Small intestine (tissue), 7 donors: ENCODE data around the gene TRPV2. TPM values are rescaled to one million over a fixed set of nuclear protein-coding genes. Genes with fewer than 3 reads are reported as not detected.
A peak's percentile ranks its signal among the peaks of the same experiment; 100 is the strongest.

Experiments used
- DNase-seq, 2 donors: peaks; one replicate each; pipeline versions ENCODE4 v3.0.0 to v3.0.0-alpha.2; 2013
- FAIRE-seq: peaks from 2 replicates; lab custom pipeline; 2012; peaks lifted over from hg19 to GRCh38; lab: Jason Lieb, UNC
- H3K27ac ChIP-seq, 3 donors: one replicate each; pipeline ENCODE4 v1.5.1; 2013; ENCODE audit warnings: low read length in 2 of 3, mild to moderate bottlenecking in 2 of 3, control low read depth in 1 of 3, inconsistent platforms in 1 of 3, low read depth in 1 of 3, moderate library complexity in 1 of 3
- H3K27me3 ChIP-seq, 3 donors: one replicate each; pipeline ENCODE4 v1.6.1; 2013; ENCODE audit warnings: low read length in 3 of 3, inconsistent platforms in 1 of 3; ENCODE audit not compliant: control insufficient read depth in 3 of 3, insufficient read depth in 3 of 3
- H3K36me3 ChIP-seq, 3 donors: one replicate each; pipeline ENCODE4 v1.6.1; 2013; ENCODE audit warnings: low read length in 3 of 3, inconsistent platforms in 1 of 3, low read depth in 1 of 3, mild to moderate bottlenecking in 1 of 3, moderate library complexity in 1 of 3; ENCODE audit not compliant: control insufficient read depth in 3 of 3, insufficient read depth in 2 of 3
- H3K4me1 ChIP-seq, 3 donors: one replicate each; pipeline ENCODE4 v1.6.1; 2013; ENCODE audit warnings: low read length in 2 of 3, inconsistent platforms in 1 of 3, low read depth in 1 of 3, mild to moderate bottlenecking in 1 of 3, moderate library complexity in 1 of 3; ENCODE audit not compliant: control insufficient read depth in 3 of 3, insufficient read depth in 2 of 3
- H3K4me3 ChIP-seq, 3 donors: one replicate each; pipeline ENCODE4 v1.5.1; 2013; ENCODE audit warnings: low read length in 3 of 3, control low read depth in 1 of 3, inconsistent platforms in 1 of 3, low read depth in 1 of 3, mild to moderate bottlenecking in 1 of 3, moderate library complexity in 1 of 3
- H3K9me3 ChIP-seq, 2 donors: one replicate each; pipeline ENCODE4 v1.6.1; 2013; ENCODE audit warnings: low read depth in 1 of 2, low read length in 1 of 2; ENCODE audit not compliant: control insufficient read depth in 2 of 2, insufficient read depth in 1 of 2
- WGBS, 3 donors: extraction: QIAGEN DNeasy Blood & Tissue Kit; methylation state at CpG; one replicate each; pipeline ENCODE4 v1.1.7; 2013; 5-methylcytosine and 5-hydroxymethylcytosine counted together
- polyA plus RNA-seq, 4 donors: library from polyadenylated mRNA; stranded (reverse) in 3 of 4; unstranded in 1 of 4; fragments of 200-250 nt in 3 of 4; fragments of 120-200 nt in 1 of 4; gene quantifications; one replicate each; pipeline versions ENCODE4 v1.2.1 to v1.2.3, GENCODE V29; 2013
- donor health status: healthy with polysubstance abuse.
- donor health status: control.
- donor health status: control.
- donor health status: Bipolar disorder and iron deficiency.
- donor health status: healthy.

The TRPV2 gene
- polyA plus RNA-seq, 4 donors = 0.45 to 9.3 (median 3.3) TPM

DNA sequence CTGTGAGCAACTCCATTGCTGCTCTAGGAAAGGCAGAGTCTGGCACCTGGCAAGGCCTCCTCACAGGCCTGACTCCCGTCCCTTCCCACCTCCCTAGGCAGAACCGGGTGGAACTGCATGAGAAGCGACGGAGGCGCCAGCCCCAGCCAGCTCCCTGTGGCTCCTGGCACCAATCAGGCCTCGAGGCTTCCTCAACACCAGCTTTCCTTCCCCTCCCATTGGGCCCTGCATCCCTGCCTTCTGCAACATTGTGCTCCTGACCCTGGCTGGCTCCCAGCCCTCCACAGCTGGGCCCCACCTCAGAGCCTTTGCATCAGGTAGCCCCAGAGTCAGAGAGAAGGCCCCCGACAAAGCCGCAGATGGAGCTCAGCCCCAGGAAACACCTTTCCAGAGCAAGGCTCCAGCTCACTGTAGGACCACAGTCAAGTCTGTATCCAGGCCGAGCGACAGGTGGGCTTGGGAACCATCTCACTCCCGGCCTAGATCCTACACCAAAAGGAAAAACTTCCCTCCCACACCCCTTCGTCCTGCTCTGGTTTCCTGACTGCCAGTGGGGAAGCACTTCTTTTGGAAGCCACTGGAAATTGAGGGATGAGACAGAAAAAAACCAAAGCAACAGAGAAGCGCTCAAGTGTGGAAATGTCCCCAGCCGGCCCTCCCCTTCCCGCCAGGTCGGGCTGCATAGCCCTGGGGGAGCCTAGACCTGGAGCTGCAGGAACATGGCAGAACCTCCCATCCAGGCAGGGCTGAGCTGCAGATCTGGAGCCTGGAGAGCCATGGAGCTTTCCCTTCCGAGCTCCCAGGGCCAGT is 45.6 kb downstream of the TRPV2 start:
- Histone ChIP-seq H3K27me3 (no peaks in the 10 kb centered on the region), H3K4me1 (peaks cover 7 to 78% (median 15%) of the 10 kb centered on the region in 3 donors), H3K36me3 (peaks cover 3 to 92% (median 17%) of the 10 kb centered on the region in 3 donors), H3K9me3 (no peaks in the 10 kb centered on the region), H3K4me3 (no peak overlapping the region), H3K27ac (peak overlapping the region in 1 of 3 donors; percentile 52)
- 90 to 93% (median 92%) methylated on average over 17 of the region's 17 CpGs for WGBS, 3 donors
- no peak for FAIRE-seq
- DNase-seq = no peak

DNA sequence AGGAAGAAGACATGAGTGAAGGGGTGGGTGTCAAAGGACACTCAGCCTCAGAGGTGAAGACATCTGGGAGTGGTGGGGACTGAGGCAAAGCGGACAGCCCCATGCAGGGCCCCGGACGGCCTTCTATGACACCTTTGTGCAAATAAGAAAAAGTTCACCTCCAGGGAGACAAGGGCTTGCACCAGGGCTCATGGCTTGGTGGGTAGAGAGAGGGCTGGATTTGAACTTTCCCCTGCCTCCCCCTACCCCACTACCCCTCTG is 46.2 kb downstream of the TRPV2 start:
- no peaks in the 10 kb centered on the region for H3K9me3 ChIP-seq
- no peaks in the 10 kb centered on the region for H3K27me3 ChIP-seq
- no peak overlapping the region for H3K4me3 ChIP-seq
- FAIRE-seq (no peak), DNase-seq (no peak)
- no peak overlapping the region for H3K27ac ChIP-seq
- H3K4me1 ChIP-seq = peaks cover 7 to 79% (median 15%) of the 10 kb centered on the region in 3 donors
- WGBS, 3 donors = 90 to 98% (median 94%) methylated on average over 3 of the region's 3 CpGs
- H3K36me3 ChIP-seq = peaks cover 3 to 94% (median 17%) of the 10 kb centered on the region in 3 donors

DNA sequence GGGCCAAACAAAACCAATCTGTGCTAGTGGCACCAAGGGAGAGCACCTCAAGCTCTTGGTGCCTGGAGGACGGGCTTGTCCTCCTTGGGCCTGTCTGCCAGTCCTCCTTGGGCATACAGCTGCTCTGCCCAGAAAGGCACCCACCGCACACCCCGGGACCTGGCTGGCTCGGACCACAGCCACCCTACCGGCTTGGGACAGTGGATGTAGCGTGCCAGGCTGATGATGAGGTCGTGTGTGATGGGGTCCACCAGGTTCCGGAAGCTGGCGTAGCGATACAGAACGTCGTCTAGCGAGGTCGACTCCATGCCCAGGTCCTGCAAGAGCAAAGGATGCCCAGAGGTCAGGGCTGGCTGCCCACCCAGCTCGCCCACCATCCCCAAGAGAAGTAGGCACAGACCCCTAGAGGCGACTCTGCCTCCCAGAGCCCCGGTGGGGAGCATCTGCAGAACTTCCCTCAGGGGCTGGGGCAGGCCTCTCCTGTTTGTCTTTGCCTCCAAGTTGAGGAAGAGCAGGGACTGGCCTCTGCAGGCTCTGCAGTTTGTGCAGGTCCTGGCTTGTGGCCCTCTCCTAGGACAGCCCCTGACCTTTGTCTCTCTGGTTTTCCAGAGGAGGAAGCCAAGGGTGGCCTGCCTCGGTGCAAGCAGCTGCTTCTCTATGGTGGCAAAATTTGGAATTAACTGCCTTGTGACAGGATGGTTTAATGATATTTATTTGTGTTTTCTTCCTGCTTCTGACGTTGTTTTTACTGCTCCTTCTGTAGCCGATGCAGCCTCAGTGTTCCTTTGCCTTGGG is 46.9 kb downstream of the TRPV2 start:
- Histone ChIP-seq H3K27ac (peak overlapping the region in 2 of 3 donors; percentile 12 to 16), H3K4me1 (peaks cover 7 to 79% (median 15%) of the 10 kb centered on the region in 3 donors), H3K4me3 (no peak overlapping the region), H3K36me3 (peaks cover 3 to 89% (median 17%) of the 10 kb centered on the region in 3 donors), H3K9me3 (no peaks in the 10 kb centered on the region), H3K27me3 (no peaks in the 10 kb centered on the region)
- no peak for FAIRE-seq
- 86 to 91% (median 88%) methylated on average over 20 of the region's 20 CpGs for WGBS, 3 donors
- no peak for DNase-seq

DNA sequence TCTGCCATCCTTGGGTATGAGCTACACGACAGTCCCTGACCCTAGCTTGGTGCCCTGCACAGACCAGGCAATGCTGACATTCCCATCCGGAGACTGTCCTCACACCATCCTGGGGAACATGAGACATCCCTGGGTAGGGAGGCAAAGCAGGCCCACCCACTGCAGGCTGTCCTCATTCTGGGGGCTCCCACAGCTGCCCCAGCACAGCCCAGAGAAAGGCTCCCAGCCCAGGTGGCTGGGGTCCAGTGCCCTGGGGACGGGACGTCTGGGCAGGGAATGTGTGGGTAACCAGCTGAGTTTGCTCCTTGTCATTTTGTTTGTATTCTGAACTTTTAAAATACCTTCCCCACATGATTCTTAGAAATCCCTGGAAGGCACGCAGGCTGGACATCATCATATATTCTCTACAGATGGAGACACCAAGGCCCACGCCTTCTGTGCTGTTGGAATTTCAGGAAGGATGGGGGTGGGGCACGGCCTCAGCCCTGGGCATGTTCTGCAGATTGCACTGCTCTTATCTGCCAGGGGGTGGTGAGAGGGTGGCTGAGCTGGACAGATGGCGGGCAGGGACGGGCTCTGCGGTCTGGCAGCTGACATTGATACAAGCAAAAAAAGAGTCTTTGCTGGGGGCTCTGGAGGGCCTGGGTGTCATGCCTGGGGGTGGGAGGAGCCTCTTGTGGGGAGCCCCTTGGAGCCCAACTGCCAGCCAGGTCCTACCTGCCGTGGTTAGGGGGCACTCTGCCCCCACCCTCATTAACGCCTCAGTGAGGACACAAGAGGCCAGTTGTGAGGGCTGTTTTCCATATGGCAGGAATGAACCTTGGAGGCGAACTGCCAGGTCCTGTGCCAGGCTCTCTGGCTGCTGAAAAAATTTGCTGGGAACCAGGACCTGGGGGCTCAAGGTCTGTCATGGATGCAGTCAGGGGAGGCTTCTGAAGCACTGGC is 48.3 kb downstream of the TRPV2 start:
- peaks cover 3 to 81% (median 15%) of the 10 kb centered on the region in 3 donors for H3K36me3 ChIP-seq
- peaks cover 7 to 89% (median 18%) of the 10 kb centered on the region in 3 donors for H3K4me1 ChIP-seq
- WGBS, 3 donors = 23 to 59% (median 47%) methylated on average over 13 of the region's 13 CpGs

DNA sequence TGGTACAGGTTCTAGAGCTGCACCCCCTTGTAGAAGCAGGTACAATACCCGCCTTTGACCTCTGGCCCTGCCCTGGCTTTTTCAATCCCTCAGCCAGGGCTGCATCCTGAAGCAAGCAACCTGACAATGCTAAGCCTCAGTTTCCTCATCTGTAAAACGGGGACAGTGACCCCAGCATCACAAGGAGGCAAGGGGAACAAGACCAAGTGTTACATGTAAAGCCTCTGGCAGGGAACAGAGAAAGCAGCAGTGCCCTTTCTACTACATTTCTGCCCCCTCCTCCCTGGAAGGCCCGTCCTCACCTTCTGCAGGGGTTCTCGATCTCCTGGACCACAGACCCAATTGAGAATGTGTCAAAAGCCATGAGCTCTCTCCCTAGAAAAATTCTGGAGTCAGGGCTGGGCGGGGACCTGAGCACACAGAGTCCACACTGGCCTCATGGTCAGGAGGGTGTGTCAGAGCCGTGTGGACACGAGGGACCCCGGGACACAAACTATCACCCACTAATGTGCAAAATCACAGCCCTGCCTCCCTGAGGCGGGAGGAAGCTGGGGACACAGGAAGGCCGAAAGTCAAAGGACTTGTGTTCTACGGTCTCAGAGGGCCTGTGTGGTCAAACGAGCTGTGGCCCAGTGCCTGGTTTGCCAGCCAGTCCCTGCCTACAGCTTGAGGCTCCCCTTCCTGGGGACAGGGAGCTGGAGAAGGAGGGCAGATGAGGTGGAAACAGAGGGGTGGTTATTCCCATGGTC is 49.1 kb downstream of the TRPV2 start:
- 31 to 68% (median 54%) methylated on average over 12 of the region's 12 CpGs for whole genome bisulfite sequencing, 3 donors
- Histone ChIP-seq H3K27me3 (no peaks in the 10 kb centered on the region), H3K4me1 (peaks cover 7 to 91% (median 25%) of the 10 kb centered on the region in 3 donors), H3K36me3 (peaks cover 3 to 78% (median 12%) of the 10 kb centered on the region in 3 donors), H3K9me3 (no peaks in the 10 kb centered on the region), H3K4me3 (no peak overlapping the region), H3K27ac (peak overlapping the region; percentile 93 to 96 (median 94))
- DNase-seq (peak; percentile 69 to 83), FAIRE-seq (no peak)

More for the DNA sequence above, 48.3 kb downstream of the TRPV2 start:
- Histone ChIP-seq H3K27ac (peak overlapping the region; percentile 93 to 96 (median 94)), H3K4me3 (no peak overlapping the region), H3K9me3 (no peaks in the 10 kb centered on the region), H3K27me3 (no peaks in the 10 kb centered on the region)
- DNase-seq = peak; percentile 81 to 93
- FAIRE-seq = no peak

DNA sequence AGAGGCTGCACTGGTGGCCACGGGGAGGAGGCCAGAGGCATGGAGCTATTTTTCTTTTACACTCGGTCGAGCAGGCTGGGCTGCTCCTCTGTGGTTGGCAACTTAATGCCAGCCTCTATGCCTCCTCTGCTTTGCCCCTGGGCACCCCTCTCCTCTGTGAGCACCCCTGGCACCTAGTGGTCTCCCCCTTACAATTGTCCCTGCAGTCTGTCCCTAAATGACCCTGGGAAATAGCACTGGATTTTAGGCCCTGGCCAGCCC is 49.6 kb downstream of the TRPV2 start:
- H3K4me1 ChIP-seq = peaks cover 7 to 91% (median 25%) of the 10 kb centered on the region in 3 donors
- H3K36me3 ChIP-seq = peaks cover 3 to 78% (median 10%) of the 10 kb centered on the region in 3 donors
- H3K4me3 ChIP-seq = no peak overlapping the region
- 20 to 70% (median 52%) methylated on average over 3 of the region's 3 CpGs for WGBS, 3 donors
- peak overlapping the region; percentile 93 to 96 (median 94) for H3K27ac ChIP-seq
- FAIRE-seq (no peak), DNase-seq (no peak)
- no peaks in the 10 kb centered on the region for H3K27me3 ChIP-seq
- H3K9me3 ChIP-seq = no peaks in the 10 kb centered on the region

DNA sequence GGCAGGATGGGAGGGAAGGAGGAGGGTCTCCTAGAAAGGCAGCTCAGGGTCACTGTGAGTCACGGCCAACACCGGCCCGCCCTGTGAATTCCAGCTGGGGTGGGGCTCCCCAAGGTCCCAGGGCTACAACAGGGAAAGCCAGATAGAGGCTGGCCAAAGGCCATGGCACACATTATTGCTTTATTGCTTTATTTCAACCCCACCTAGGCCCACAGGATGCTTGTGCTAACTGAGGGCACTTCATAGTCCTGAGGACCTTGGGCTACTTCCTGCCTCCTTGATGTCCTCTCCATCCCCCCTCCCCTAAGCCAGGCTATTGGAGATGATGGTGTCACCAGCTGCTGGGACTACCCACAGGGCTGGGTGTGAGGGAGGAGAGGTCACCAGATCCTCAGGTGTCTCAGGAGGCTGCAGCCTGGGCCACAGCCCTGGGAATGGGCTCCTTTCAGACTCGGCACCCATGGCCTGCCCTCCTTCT is 50.5 kb downstream of the TRPV2 start:
- peaks cover 7 to 91% (median 17%) of the 10 kb centered on the region in 3 donors for H3K4me1 ChIP-seq
- peak; percentile 95 to 99 for DNase-seq
- no peaks in the 10 kb centered on the region for H3K9me3 ChIP-seq

More for the DNA sequence above, 50.5 kb downstream of the TRPV2 start:
- WGBS, 3 donors = 14 to 58% (median 32%) methylated on average over 4 of the region's 4 CpGs
- peak overlapping the region; percentile 93 to 96 (median 94) for H3K27ac ChIP-seq
- H3K4me3 ChIP-seq = no peak overlapping the region
- no peak for FAIRE-seq
- peaks cover 3 to 78% (median 9%) of the 10 kb centered on the region in 3 donors for H3K36me3 ChIP-seq
- no peaks in the 10 kb centered on the region for H3K27me3 ChIP-seq
